Tibial artery (tissue), 4 donors: ENCODE data around the gene HSF5.
A peak's percentile ranks its signal among the peaks of the same experiment; 100 is the strongest.

Experiments used
- DNase-seq, 2 donors: peaks; one replicate each; pipeline ENCODE4 v3.0.0-alpha.2; 2019
- H3K27ac ChIP-seq, 2 donors: fragments of 200-600 bp; sonication (generic) in 1 of 2; 1 replicate in 1 of 2; 2 replicates in 1 of 2; pipeline ENCODE4 v1.5.1; 2018 to 2019; ENCODE audit warnings: mild to moderate bottlenecking in 1 of 2
- H3K27me3 ChIP-seq, 2 donors: fragments of 200-600 bp; sonication (generic) in 1 of 2; one replicate each; pipeline versions ENCODE4 v1.5.1 to v1.6.0; 2016 to 2019
- H3K36me3 ChIP-seq, 3 donors: fragments of 200-600 bp; sonication (generic) in 2 of 3; one replicate each; pipeline ENCODE4 v1.5.1; 2016 to 2019; ENCODE audit warnings: mild to moderate bottlenecking in 2 of 3
- H3K4me1 ChIP-seq, 4 donors: fragments of 200-600 bp; sonication (generic) in 2 of 4; 1 replicate in 3 of 4; 2 replicates in 1 of 4; pipeline ENCODE4 v1.5.1; 2016 to 2019
- H3K4me3 ChIP-seq, 2 donors: fragments of 200-600 bp; sonication (generic) in 1 of 2; 1 replicate in 1 of 2; 2 replicates in 1 of 2; pipeline ENCODE4 v1.5.1; 2018 to 2019; ENCODE audit warnings: mild to moderate bottlenecking in 2 of 2
- H3K9me3 ChIP-seq, 3 donors: fragments of 200-600 bp; sonication (generic) in 1 of 3; one replicate each; pipeline ENCODE4 v1.5.1; 2016 to 2019
- intact Hi-C: fragments of 100-400 bp; cut with DNase I; formaldehyde crosslinking; loops from one replicate; pipeline ENCODE4 v1.15.0; 2023; ENCODE audit warnings: low total_unique reads
- TF ChIP-seq, protein P1 (sequence below), 2 experiments: fragments of 200-600 bp in 1 of 2; fragments of 450-650 bp in 1 of 2; IDR thresholded peaks; one replicate each; pipeline ENCODE4 v1.5.1; 2017 to 2019; ENCODE audit warnings: antibody characterized with exemption in 2 of 2, mild to moderate bottlenecking in 1 of 2, moderate library complexity in 1 of 2

Gene HSF5

DNA sequence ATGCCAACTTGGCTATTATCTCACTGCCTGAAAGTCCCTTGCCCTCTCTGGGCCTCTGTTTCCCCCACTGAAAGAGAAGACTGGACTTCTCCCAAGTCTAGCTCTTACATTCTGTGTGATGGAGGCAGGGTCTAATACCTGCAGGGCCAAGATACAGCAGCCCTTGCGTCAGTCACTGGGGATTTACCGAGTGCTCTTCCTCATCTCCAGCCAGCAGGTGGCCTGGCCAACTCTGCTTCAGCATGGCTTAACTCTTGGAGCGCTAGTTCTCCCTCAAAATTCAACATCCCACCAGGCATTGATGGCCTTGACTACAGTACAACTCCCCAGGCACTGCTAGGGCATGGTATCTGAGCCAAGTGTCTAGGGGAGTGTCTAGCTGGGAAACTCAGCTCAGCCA lies 46.1 kb upstream of the HSF5 start:
- no peak for DNase-seq
- H3K36me3 ChIP-seq: no peaks in the 10 kb centered on the region
- no peaks in the 10 kb centered on the region for H3K9me3 ChIP-seq
- no peak overlapping the region for H3K4me3 ChIP-seq
- intact Hi-C loops: loop anchor here (10.0 kb wide), 1 partner anchor 90 kb away; no protein-coding TSS in a partner anchor
- TF ChIP-seq, protein P1, sequence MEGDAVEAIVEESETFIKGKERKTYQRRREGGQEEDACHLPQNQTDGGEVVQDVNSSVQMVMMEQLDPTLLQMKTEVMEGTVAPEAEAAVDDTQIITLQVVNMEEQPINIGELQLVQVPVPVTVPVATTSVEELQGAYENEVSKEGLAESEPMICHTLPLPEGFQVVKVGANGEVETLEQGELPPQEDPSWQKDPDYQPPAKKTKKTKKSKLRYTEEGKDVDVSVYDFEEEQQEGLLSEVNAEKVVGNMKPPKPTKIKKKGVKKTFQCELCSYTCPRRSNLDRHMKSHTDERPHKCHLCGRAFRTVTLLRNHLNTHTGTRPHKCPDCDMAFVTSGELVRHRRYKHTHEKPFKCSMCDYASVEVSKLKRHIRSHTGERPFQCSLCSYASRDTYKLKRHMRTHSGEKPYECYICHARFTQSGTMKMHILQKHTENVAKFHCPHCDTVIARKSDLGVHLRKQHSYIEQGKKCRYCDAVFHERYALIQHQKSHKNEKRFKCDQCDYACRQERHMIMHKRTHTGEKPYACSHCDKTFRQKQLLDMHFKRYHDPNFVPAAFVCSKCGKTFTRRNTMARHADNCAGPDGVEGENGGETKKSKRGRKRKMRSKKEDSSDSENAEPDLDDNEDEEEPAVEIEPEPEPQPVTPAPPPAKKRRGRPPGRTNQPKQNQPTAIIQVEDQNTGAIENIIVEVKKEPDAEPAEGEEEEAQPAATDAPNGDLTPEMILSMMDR (IDR thresholded peaks at IDR 0.05): no peak
- H3K27me3 ChIP-seq: no peaks in the 10 kb centered on the region
- no peak overlapping the region for H3K27ac ChIP-seq
- peaks cover 0 to 36% (median 27%) of the 10 kb centered on the region in 4 donors for H3K4me1 ChIP-seq

DNA sequence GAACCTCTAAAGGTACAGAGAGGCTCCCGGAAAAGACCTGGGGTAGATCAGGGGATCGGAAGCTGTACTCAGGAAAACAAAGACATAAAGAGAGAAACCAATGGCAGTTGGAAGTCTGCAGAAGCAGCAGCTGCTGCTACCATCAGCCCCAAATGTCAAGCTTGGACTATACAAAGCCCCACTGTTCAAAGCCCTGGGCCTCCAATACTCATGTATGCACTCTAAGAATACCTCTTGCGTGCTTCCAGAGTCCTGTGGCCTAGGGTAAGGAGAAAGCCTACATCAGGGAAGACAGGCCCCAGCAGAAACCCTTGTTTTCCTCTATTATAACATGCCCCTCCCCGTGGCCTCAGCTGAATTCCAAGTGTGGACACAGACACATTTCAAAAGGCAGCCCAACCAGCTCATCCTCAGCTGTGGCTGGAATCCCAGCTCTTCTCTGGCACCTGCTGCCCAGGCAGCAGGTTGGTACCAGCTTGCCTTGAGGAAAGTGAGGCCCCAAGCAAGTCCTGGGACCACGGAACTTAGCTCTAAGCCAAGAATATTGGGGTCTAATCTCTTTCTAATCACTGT lies 45.5 kb upstream of the HSF5 start:
- Histone ChIP-seq H3K27ac (no peak overlapping the region), H3K36me3 (no peaks in the 10 kb centered on the region), H3K9me3 (no peaks in the 10 kb centered on the region), H3K4me1 (peaks cover 0 to 36% (median 29%) of the 10 kb centered on the region in 4 donors), H3K27me3 (no peaks in the 10 kb centered on the region), H3K4me3 (no peak overlapping the region)
- TF ChIP-seq, protein P1 (IDR thresholded peaks at IDR 0.05): no peak
- intact Hi-C loops: loop anchor here (10.0 kb wide), 1 partner anchor 91 kb away; no protein-coding TSS in a partner anchor
- DNase-seq: no peak

DNA sequence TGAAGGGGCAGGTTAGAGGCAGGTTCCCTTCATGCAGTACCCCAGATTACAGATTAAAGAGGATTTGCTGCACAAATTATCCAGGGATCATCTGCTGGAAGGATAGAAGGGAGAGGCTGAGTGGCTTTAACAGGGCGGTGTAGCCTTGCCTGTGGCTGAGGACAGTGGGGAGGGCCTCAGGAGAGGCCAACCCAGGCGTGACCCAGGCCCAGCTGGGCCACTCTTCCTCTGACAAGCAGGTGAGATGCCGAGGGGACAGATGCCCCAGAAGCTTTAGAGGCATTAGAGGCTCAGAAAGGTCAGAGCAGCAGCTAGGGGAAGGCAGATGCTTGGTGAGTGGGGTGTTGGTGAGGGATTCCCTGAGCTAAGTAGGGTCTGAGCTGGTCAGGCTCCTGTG lies 44.3 kb upstream of the HSF5 start:
- no peaks in the 10 kb centered on the region for H3K36me3 ChIP-seq
- no peaks in the 10 kb centered on the region for H3K9me3 ChIP-seq
- intact Hi-C loops: loop anchor here (10.0 kb wide), 1 partner anchor 92 kb away; no protein-coding TSS in a partner anchor
- peaks cover 0 to 46% (median 38%) of the 10 kb centered on the region in 4 donors for H3K4me1 ChIP-seq
- no peaks in the 10 kb centered on the region for H3K27me3 ChIP-seq
- DNase-seq: no peak
- H3K4me3 ChIP-seq: peak overlapping the region; percentile 58 to 67
- TF ChIP-seq, protein P1 (IDR thresholded peaks at IDR 0.05): no peak
- peak overlapping the region; percentile 70 to 72 for H3K27ac ChIP-seq

- Histone ChIP-seq H3K27ac (peak overlapping the region; percentile 70 to 75), H3K9me3 (no peaks in the 10 kb centered on the region), H3K4me3 (peak overlapping the region; percentile 58 to 67), H3K27me3 (no peaks in the 10 kb centered on the region), H3K4me1 (peaks cover 0 to 52% (median 44%) of the 10 kb centered on the region in 4 donors), H3K36me3 (no peaks in the 10 kb centered on the region)
- TF ChIP-seq, protein P1 (IDR thresholded peaks at IDR 0.05): no peak
- DNase-seq: peak; percentile 42 to 80
- intact Hi-C loops: loop anchor here (10.0 kb wide), 1 partner anchor 93 kb away; no protein-coding TSS in a partner anchor
Measured at GRCh38 chr17:58531661-58532554, 43.7 kb upstream of the HSF5 start.

GRCh38 chr17:58531122-58531521 lies 42.9 kb upstream of the HSF5 start:
- no peaks in the 10 kb centered on the region for H3K27me3 ChIP-seq
- intact Hi-C loops: loop anchor here (10.0 kb wide), 1 partner anchor 94 kb away; no protein-coding TSS in a partner anchor
- DNase-seq: no peak
- H3K4me3 ChIP-seq: peak overlapping the region; percentile 58 to 67
- H3K27ac ChIP-seq: peak overlapping the region; percentile 70 to 75
- TF ChIP-seq, protein P1 (IDR thresholded peaks at IDR 0.05): no peak
- H3K4me1 ChIP-seq: peaks cover 0 to 60% (median 52%) of the 10 kb centered on the region in 4 donors
- no peaks in the 10 kb centered on the region for H3K36me3 ChIP-seq
- H3K9me3 ChIP-seq: no peaks in the 10 kb centered on the region
